PC-9 (cell line): Measurements from ENCODE around the gene TANGO2.

Experiments
- EZH2 ChIP-seq: fragments of 200-600 bp; sonication (generic); IDR thresholded peaks from 2 replicates; pipeline ENCODE4 v1.8.0; 2017; ENCODE audit warnings: antibody characterized with exemption, low read depth
- TF ChIP-seq, protein P1 (sequence below): fragments of 200-600 bp; sonication (generic); conservative IDR thresholded peaks from 2 replicates; pipeline ENCODE4 v1.6.1; 2017; ENCODE audit warnings: mixed run types, antibody characterized with exemption, mild to moderate bottlenecking, moderate library complexity

DNA sequence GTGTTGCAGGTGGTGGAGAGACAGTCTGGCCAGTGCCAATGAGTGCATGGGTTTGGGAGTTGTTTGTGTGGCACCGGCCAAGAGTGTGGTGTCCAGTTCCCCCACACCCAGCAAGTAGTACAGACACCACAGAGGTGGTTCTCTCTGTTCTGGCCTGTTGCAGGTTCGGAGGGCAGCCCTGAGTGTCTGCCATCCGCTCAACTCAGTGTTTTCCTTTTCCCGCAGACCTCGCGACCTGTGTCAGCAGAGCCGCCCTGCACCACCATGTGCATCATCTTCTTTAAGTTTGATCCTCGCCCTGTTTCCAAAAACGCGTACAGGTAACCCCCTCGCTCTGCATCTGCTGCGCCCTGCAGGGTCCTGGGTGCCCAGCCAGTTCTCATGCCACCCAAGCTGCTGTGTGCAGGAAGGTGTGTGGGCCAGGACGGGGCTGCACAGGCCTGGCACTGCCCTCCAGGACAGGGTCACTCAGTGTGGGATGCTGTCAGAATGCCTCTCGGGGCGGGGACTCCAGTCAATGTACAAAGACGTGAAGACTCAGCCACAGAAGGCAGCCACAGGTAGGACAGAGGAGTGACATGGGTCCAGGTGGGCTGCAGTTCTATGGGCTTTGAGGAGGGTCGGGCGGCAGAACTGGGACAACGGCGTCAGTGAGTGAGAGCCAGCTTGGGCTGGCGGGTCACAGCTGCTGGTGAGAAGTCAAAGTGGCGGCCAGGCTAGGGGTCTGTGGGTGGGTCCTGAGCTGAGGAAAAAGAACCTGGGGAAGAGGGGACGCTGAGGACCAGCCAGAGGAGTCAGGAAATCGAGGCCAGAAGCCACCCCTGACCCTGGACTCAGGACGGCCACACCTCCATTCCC lies 15.9 kb downstream of the TANGO2 start:
- TF ChIP-seq, protein P1, sequence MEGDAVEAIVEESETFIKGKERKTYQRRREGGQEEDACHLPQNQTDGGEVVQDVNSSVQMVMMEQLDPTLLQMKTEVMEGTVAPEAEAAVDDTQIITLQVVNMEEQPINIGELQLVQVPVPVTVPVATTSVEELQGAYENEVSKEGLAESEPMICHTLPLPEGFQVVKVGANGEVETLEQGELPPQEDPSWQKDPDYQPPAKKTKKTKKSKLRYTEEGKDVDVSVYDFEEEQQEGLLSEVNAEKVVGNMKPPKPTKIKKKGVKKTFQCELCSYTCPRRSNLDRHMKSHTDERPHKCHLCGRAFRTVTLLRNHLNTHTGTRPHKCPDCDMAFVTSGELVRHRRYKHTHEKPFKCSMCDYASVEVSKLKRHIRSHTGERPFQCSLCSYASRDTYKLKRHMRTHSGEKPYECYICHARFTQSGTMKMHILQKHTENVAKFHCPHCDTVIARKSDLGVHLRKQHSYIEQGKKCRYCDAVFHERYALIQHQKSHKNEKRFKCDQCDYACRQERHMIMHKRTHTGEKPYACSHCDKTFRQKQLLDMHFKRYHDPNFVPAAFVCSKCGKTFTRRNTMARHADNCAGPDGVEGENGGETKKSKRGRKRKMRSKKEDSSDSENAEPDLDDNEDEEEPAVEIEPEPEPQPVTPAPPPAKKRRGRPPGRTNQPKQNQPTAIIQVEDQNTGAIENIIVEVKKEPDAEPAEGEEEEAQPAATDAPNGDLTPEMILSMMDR: no peak
- no peak for TF ChIP-seq EZH2
